Transverse colon (tissue), 4 donors: ENCODE data around the gene GABRR2. TPM values are rescaled to one million over a fixed set of nuclear protein-coding genes. Genes with fewer than 3 reads are reported as not detected.

Source experiments
- DNase-seq: peaks from one replicate; pipeline ENCODE4 v3.0.0-alpha.2; 2019
- H3K27ac ChIP-seq, 4 donors: fragments of 200-600 bp; sonication (generic); 2 replicates each; pipeline ENCODE4 v1.5.1; 2016 to 2018; ENCODE audit warnings: inconsistent platforms in 4 of 4
- H3K27me3 ChIP-seq: fragments of 200-600 bp; sonication (generic); 2 replicates; pipeline ENCODE4 v1.5.1; 2017; ENCODE audit warnings: inconsistent platforms
- H3K36me3 ChIP-seq, 4 donors: fragments of 200-600 bp; sonication (generic); 2 replicates each; pipeline ENCODE4 v1.5.1; 2017 to 2019; ENCODE audit warnings: inconsistent platforms in 4 of 4
- H3K4me1 ChIP-seq, 4 donors: fragments of 200-600 bp; sonication (generic); 2 replicates each; pipeline ENCODE4 v1.5.1; 2017 to 2020; ENCODE audit warnings: inconsistent platforms in 4 of 4
- H3K4me3 ChIP-seq, 4 donors: fragments of 200-600 bp; sonication (generic); 1 replicate in 1 of 4; 2 replicates in 3 of 4; pipeline versions ENCODE4 v1.5.1 to v1.6.1; 2017 to 2019; ENCODE audit warnings: inconsistent platforms in 4 of 4
- H3K9me3 ChIP-seq, 2 donors: fragments of 200-600 bp; sonication (generic); 2 replicates each; pipeline ENCODE4 v1.5.1; 2017 to 2019; ENCODE audit warnings: inconsistent platforms in 2 of 2
- CTCF ChIP-seq, 5 experiments: fragments of 200-600 bp in 3 of 5; fragments of 450-650 bp in 2 of 5; sonication (generic) in 3 of 5; IDR thresholded peaks; 1 replicate in 2 of 5; 2 replicates in 3 of 5; pipeline ENCODE4 v1.5.1; 2016 to 2017; ENCODE audit warnings: antibody characterized with exemption in 5 of 5, inconsistent platforms in 3 of 5, mild to moderate bottlenecking in 2 of 5, moderate library complexity in 1 of 5
- EP300 ChIP-seq: sonication (generic); formaldehyde crosslinking; IDR thresholded peaks from one replicate; pipeline ENCODE4 v1.6.1; 2017; ENCODE audit warnings: antibody characterized with exemption, low read depth
- POLR2A ChIP-seq: fragments of 450-650 bp; IDR thresholded peaks from one replicate; pipeline ENCODE4 v1.6.1; 2016; ENCODE audit warnings: antibody characterized with exemption, mild to moderate bottlenecking, moderate library complexity
- POLR2AphosphoS5 ChIP-seq, 3 donors: sonication (generic); formaldehyde crosslinking; IDR thresholded peaks; one replicate each; pipeline ENCODE4 v1.6.1; 2016; ENCODE audit warnings: antibody characterized with exemption in 3 of 3
- WGBS, 2 donors: methylation state at CpG; one replicate each; pipeline ENCODE4 v1.1.5; 2018; ENCODE audit warnings: low coverage in 1 of 2; 5-methylcytosine and 5-hydroxymethylcytosine counted together
- in situ Hi-C, 4 donors: fragments of 200-750 bp; cut with MboI; loops; one replicate each; pipeline versions ENCODE4 v1.15.0 to v1.15.1; 2017; ENCODE audit warnings: low sequenced_read_pairs in 3 of 4, low pct_ligation_motif_present in 1 of 4, low pct_unique_long_range_greater_than_20kb in 1 of 4
- intact Hi-C: fragments of 100-400 bp; cut with DNase I; formaldehyde crosslinking; loops from one replicate; pipeline ENCODE4 v1.15.1; 2023; ENCODE audit warnings: low total_unique reads
- total RNA-seq, 4 donors: library from RNA; depleted of rRNA; stranded (reverse); fragments of >200 nt; gene quantifications; one replicate each; pipeline ENCODE4 v1.1.0, GENCODE V29; 2016

GABRR2 gene
- total RNA-seq, 4 donors from 2014 or later, result 1.1 to 4.3 (median 1.2) TPM; not detected in 1

- in situ Hi-C loops, result no loop called here
- H3K27ac ChIP-seq, result no peak overlapping the region
- no peak overlapping the region for H3K4me3 ChIP-seq
- DNase-seq, result no peak
- intact Hi-C loops, result loop anchor here (10.0 kb wide), 1 partner anchor 382 kb away; the partner anchor contains the start of gene RNGTT
- WGBS, 2 donors, result 85 to 100% methylated on average over 4 of the region's 4 CpGs
- H3K27me3 ChIP-seq, result no peaks in the 10 kb centered on the region
- TF ChIP-seq CTCF (IDR thresholded peaks at IDR 0.05), result no peak
- TF ChIP-seq EP300, result no peak
- TF ChIP-seq POLR2AphosphoS5 (IDR thresholded peaks at IDR 0.05), result no peak
- H3K36me3 ChIP-seq, result peaks cover 0 to 9% (median 4%) of the 10 kb centered on the region in 4 donors
- peaks cover 3 to 65% (median 32%) of the 10 kb centered on the region in 4 donors for H3K4me1 ChIP-seq
- no peaks in the 10 kb centered on the region for H3K9me3 ChIP-seq
Observed at GRCh38 chr6:89346433-89346832, 31.3 kb upstream of the GABRR2 start.

GRCh38 chr6:89339565-89339964 is 24.5 kb upstream of the GABRR2 start:
- Histone ChIP-seq H3K27me3 (no peaks in the 10 kb centered on the region), H3K4me1 (peaks cover 0 to 3% (median 2%) of the 10 kb centered on the region in 4 donors), H3K27ac (no peak overlapping the region), H3K9me3 (no peaks in the 10 kb centered on the region), H3K4me3 (no peak overlapping the region), H3K36me3 (peaks cover 0 to 50% (median 23%) of the 10 kb centered on the region in 4 donors)
- WGBS, 2 donors, result 80 to 92% methylated on average over 1 to 2 of the region's 2 CpGs
- intact Hi-C loops (no loop called here), in situ Hi-C loops (no loop called here)
- TF ChIP-seq EP300 (no peak), POLR2AphosphoS5 (IDR thresholded peaks at IDR 0.05) (no peak)
- DNase-seq, result no peak

GRCh38 chr6:89335164-89335563 is 20.1 kb upstream of the GABRR2 start:
- H3K27me3 ChIP-seq, result no peaks in the 10 kb centered on the region
- intact Hi-C loops (no loop called here), in situ Hi-C loops (no loop called here)
- TF ChIP-seq POLR2AphosphoS5 (IDR thresholded peaks at IDR 0.05) (no peak), CTCF (IDR thresholded peaks at IDR 0.05) (no peak), EP300 (no peak), POLR2A (no peak)
- H3K4me3 ChIP-seq, result no peak overlapping the region
- no peaks in the 10 kb centered on the region for H3K9me3 ChIP-seq
- no peaks in the 10 kb centered on the region for H3K4me1 ChIP-seq
- 88 to 92% methylated on average over 3 of the region's 3 CpGs for WGBS, 2 donors
- no peak overlapping the region for H3K27ac ChIP-seq
- peaks cover 0 to 58% (median 23%) of the 10 kb centered on the region in 4 donors for H3K36me3 ChIP-seq
- DNase-seq, result no peak

GRCh38 chr6:89330910-89331309 is 15.8 kb upstream of the GABRR2 start:
- no peaks in the 10 kb centered on the region for H3K27me3 ChIP-seq
- in situ Hi-C loops (no loop called here), intact Hi-C loops (no loop called here)
- H3K4me1 ChIP-seq, result no peaks in the 10 kb centered on the region
- H3K27ac ChIP-seq, result no peak overlapping the region
- no peak for DNase-seq
- H3K9me3 ChIP-seq, result no peaks in the 10 kb centered on the region
- 93 to 100% methylated on average over 1 of the region's 1 CpG for WGBS, 2 donors
- H3K36me3 ChIP-seq, result peaks cover 0 to 56% (median 21%) of the 10 kb centered on the region in 4 donors
- TF ChIP-seq EP300, result no peak
- no peak for TF ChIP-seq POLR2A
- no peak for TF ChIP-seq POLR2AphosphoS5 (IDR thresholded peaks at IDR 0.05)
- no peak for TF ChIP-seq CTCF (IDR thresholded peaks at IDR 0.05)
- no peak overlapping the region for H3K4me3 ChIP-seq

- WGBS, 2 donors, result 88 to 90% methylated on average over 1 of the region's 1 CpG
- Histone ChIP-seq H3K27ac (no peak overlapping the region), H3K4me1 (no peaks in the 10 kb centered on the region), H3K9me3 (no peaks in the 10 kb centered on the region), H3K36me3 (peaks cover 0 to 39% (median 13%) of the 10 kb centered on the region in 4 donors), H3K27me3 (no peaks in the 10 kb centered on the region), H3K4me3 (no peak overlapping the region)
- in situ Hi-C loops, result no loop called here
- intact Hi-C loops, result no loop called here
- TF ChIP-seq POLR2AphosphoS5 (IDR thresholded peaks at IDR 0.05) (no peak), EP300 (no peak), CTCF (IDR thresholded peaks at IDR 0.05) (no peak), POLR2A (no peak)
- DNase-seq, result no peak
Observed at GRCh38 chr6:89328976-89329375, 13.9 kb upstream of the GABRR2 start.
